Non-pigmented ciliary epithelial cell (primary cell): Measurements from ENCODE around the gene RPS19BP1.

ENCODE experiments used
- DNase-seq: peaks from one replicate; pipeline ENCODE4 v3.0.0-alpha.2; 2010; ENCODE audit warnings: low read depth

RPS19BP1 gene

DNA sequence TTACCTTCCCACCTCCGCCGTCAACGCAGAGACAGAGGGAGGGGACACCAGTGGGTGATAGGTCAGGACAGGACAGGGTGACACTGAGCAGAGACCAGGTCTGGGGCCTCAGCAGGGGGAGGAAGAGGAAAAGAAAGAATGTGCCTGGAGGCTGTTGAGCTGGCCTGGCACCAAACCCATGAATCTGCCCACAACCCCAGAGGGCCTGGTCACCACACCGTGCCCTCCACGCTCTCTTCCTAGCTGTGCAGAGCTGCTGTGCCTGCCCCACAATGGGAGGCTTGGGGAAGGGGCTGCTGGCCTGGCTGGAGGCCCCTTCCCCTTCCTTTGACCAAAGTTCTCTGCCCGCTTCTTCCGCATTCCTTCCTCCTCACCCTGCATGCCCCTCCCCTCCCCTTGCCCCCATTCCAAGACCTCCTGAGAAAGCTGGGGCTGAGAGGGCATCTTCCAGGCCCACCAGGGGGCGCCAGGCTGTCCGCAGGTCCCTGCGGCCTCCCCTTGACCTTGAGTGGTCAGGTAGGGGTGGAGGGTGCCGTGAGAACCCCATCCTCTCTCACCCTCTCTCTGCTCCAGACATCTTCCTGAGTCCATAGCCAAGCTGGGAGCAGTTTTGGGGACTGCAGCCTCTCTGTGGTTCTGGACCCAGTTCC lies 27.0 kb upstream of the RPS19BP1 start:
- no peak for DNase-seq

DNA sequence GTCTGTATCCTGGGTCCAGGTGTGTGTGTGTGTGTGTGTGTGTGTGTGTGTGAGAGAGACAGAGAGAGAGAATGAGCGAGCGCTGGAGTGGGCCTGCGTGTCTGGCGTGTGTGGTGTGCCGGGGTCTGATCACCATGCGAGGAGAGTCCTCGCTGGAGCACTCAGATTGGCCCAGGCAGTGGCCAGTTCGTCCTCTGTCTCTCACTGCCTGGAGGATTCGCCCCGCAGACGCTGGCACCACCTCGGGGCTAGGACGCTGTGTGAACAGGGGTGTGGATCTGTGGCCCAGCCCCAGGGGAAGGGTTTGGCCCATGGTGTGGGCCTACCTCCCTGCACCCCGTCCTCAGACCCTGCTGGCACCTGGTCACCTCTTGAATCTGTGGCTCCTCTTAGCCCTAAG lies 26.4 kb upstream of the RPS19BP1 start:
- no peak for DNase-seq

DNA sequence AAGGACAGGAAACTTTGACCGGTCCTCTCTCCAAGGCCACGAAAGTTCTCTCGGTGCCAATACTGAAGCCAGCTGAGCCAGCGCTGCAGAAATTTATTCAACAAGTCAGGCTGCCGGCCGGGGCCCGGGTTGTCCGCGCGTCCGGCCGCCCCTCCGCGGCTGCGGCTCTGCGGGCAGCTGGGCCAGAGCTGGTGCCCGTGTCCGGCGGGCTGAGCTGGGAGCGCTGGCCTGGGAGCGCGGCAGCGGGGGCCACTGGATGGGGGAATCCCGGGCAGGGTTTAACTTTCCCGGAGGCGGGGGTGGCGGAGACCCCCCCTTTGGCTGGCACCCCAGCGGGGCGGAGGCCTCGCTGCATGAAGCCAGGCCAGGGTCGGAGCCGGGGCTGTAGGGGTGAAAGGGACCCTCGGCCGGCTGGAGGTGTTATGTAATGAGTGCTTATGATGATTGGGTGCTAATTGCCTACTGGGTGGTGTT lies 25.7 kb upstream of the RPS19BP1 start:
- no peak for DNase-seq

DNA sequence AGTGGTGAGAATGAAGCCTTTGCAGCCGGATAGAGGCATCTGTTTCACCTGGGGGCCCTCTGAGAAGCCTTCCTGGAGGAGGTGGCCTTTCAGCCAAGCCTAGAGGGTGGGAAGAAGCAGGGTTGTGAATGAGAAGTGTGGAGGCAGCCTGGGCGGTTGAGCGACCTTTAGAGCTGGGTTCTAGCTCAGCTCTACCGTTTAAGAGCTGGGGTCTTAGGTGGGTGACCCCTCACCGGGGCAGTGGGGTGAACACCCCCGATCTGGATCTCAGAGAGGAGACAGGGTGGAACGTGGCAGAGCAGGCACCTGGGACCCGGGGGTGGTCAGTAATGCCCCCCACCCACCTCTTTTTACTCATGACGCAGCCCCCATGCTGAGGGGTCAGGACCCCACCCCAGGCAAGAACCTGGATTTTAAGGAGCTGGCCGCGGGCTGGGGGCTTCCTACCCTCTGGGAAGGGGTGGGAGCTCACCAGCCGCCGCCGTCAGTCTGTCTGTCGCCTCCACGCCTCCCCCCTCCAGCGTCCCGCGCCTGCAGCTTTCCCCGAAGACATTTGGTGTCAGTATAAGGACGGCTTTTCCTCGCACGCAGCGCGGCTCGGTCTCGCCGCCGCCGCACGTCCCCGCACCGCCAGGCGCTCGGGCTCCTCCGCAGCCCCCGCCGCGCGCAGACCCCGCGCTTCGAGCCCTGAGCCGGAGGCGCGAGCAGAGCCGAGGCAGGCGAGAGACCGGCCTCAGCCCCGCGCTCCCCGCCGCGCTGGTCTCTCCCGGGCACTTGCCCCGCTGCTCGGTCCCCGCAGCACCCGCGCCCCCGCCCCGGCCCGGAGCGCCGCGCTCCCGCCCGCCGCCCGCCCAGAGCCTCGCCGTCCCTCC lies 24.7 kb upstream of the RPS19BP1 start:
- no peak for DNase-seq

DNA sequence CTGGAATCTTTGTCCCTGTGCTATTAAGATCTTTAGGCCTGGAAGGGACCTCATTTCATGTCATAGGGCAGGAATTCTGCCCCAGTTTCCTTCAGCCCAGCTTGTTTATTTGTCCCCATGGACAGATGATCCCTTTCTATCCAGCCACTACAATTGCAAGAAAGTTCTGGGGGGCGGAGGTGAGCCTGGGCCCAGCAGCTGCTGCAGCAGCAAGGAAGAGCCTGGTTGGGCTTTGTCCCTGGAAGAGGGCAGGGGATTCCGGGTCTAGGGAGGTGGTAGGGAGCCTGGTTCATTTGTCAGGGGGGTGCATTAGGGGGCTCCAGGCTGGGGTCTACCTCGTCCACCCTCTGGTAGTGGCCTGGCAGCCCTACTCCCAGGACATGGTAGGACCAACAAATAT lies 21.6 kb upstream of the RPS19BP1 start:
- no peak for DNase-seq

DNA sequence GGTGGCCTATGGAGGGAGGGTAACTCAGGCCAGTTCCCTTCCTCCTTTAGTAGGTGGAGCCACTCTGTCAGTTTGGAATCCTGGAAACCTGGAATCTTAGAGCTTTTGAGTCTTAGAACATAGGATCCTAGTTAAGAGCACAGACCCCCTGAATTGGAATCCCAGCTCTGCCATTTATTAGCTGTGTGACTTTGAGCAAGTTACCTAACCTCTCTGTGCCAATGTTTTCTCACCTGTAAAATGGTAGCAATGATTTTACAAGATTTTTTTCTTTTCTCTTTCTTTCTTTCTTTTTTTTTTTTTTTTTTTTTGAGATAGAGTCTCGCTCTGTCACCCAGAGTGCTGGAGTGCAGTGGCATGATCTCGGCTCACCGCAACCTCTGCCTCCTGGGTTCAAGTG lies 20.9 kb upstream of the RPS19BP1 start:
- DNase-seq: no peak

DNA sequence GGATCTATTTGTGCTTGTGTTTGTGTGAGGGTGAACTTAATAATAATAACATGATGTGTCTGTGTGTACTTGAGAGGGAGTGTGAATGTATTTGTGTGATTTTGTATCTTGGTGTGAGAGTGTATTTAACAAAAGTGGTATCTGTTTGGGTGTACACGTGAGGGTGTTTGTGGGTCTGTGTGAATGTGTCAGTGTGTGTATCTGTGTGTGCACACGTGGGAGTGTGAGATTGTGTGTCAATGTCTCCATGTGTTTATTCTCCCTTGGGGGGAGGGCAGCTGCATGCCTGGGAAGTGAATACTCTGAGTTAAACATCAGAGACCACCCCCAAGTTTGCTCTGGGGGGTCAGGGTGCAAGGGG lies 15.0 kb upstream of the RPS19BP1 start:
- no peak for DNase-seq

DNA sequence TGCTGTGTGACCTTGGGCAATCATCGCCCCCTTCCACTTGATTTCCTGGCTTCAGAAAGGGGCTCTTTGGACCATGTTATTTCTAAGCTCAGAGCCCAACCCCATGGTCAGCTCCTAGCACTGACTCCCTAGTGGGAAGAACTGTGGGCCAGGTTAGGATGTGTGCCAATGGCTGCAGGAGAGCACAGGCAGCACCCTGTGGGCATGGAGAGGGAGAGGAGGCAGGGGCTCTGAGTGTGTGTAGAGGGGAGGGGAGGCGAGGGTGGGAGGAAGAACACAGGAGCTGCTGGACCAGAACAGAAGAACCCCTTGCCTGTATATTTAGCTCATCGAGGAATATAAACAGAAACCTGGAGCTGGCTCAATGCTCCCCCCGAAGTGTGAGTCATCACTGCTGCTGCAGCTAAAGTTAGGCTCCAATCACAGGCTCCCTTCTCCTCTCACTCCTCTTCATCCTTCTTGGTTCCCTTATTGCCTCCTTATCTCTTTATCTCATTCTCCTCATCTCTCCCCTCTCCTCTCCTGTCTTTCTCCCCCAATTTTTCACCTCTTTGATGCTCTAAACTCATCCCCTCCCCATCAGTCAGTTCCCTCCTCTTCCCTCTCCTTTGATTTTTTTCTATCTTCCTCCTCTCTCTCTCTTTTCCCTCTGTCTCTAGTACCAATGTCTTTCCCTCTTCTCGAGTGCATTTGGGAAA lies 14.5 kb upstream of the RPS19BP1 start:
- no peak for DNase-seq

DNA sequence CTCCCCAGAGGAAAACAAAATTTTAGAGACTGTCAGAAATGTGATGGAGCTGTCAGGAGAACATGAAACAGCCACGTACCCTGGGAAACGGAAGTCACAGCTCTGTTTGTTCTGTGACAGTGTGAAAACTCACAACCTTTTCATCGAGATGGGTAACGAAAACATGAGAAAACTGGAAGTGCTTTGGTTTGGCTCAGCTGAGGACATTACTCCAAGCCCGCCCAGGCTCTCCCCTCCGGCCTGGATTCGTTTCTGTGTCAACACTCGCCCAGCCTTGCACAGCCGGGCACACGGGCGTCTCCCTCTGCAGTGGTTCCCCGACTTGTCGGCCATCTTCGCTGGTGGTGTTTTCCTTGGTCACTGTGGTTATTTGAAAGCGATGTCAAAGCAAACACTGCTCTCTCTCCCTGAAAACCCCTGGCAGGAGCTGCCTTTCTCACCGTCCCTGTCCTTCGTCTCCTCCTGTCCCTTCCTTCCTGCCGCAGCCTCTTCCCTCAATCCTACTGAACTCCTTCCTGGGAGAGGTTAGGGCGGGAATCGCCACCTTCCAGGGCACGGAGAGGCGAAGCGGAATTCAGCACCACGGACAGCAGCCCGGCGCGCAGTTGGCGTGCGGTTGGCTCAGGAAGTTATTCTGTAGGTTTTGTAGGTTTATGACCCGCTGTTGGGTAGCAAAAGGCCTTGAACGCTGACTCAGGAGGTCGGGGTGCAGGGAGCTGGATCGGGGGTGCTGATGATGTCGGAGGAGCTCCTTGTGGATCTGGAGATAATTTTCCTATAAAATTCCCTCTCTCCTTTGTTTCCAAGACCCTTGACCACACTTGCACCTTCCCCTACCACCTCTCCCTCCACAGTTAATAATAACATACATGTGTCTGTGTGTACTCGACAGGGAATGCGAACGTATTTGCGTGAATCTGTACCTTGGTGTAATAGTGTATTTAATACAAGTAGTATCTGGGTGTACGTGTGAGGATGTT lies 13.1 kb upstream of the RPS19BP1 start:
- no peak for DNase-seq

DNA sequence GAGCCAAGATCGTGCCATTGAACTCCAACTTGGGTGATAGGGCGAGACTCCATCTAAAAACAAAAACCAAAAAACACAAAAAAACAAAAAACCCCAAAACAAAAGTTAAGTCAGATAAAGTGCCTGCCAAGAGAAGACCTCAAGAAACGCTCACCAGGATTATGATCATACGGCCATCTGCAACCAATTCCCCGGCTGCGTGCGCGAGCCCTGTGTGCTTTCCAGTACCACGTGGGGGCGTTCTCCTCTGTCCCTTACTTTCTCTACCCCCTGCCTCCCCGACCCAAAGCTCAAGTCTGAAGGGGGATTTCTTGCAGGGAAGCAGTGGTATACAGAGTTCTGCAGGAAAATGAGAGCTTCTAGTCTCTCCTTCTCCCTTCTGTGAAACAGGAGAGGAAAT lies 10.5 kb upstream of the RPS19BP1 start:
- no peak for DNase-seq

DNA sequence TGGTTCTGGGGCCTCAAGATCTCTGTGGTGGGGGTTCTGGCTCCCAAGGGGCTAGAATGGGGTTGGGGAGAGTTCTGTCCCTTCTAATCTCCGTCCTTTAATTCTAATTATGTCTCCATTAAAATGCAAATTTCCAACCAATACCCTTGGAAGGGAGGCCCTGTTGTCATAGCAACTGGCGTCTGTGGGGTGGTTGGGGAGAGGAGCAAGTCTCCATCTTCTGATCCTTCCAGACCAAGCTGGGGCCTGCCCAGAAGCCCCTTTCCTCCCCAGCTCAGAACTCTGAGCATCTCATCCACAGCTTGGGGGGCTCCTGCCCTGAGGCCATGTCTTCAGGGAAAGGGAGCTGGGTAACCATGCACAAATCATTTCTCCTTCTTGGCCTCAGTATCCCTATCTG lies 5.4 kb upstream of the RPS19BP1 start:
- no peak for DNase-seq

DNA sequence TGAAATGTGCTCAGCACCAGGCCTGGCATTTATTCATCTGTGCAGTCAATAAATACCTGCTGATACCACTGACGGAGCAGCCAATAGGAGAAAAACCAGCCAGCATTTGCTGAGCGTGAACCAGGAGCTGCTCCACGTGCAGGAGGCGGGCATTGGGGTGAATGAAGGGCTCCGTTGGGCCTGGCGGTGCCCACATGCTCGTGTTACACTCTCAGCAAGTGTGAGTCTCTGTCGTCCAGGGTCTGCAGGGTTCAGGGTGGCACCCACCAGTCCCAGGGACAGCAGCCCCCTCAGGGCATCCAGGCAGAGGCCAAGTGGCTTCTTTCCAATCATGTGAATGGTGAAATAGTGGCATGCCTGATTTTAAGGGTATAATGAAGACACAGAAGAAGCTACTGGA lies 4.2 kb upstream of the RPS19BP1 start:
- no peak for DNase-seq

DNA sequence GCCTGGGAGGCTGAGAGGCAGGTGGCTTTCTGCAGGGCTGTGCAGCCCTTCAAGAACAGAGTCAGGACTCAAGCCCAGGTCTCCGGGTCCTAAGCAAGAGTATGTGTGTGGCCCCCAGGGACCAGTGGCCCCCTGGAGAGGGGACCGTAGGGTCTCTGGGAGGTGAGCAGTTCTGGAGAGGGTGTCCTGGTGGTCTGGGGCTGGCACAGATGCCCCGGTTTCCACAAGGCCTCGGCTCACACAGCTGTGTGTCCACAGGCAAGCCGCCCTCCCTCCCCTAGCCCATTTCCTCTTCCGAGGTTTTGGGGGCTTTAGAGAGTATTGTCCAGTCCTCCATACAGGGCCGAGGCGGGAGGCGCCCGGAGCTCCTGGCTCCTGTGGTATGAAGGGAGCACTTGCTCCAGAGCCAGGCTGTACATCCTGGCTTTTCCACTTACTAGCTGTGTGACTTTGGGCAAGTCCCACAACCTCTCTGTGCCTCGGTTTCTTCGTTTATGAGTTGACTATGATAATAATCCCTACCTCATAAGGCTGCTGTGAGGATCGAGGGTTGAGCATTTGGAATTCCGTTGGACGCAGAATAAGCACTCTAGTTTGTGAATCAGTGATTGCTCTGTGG lies 3.4 kb upstream of the RPS19BP1 start:
- DNase-seq: no peak

DNA sequence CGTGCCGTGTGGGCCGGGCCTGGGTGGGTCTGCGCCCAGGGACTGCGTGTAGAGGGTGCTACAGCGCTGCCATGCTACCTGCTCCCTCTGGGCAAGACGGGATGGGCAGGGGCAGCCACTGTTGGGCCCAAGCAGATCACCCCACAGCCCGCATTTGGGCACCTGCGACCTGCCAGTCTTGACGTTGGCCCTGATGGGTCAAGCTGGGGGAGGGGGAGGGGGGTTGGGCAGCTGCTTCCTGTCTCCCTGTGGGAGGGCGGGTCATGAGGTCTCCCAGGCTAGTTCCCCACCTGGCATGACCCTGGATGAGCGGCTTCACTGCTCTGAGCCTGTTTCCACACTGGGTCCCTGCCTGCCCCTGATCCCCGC lies 2.8 kb upstream of the RPS19BP1 start:
- no peak for DNase-seq

DNA sequence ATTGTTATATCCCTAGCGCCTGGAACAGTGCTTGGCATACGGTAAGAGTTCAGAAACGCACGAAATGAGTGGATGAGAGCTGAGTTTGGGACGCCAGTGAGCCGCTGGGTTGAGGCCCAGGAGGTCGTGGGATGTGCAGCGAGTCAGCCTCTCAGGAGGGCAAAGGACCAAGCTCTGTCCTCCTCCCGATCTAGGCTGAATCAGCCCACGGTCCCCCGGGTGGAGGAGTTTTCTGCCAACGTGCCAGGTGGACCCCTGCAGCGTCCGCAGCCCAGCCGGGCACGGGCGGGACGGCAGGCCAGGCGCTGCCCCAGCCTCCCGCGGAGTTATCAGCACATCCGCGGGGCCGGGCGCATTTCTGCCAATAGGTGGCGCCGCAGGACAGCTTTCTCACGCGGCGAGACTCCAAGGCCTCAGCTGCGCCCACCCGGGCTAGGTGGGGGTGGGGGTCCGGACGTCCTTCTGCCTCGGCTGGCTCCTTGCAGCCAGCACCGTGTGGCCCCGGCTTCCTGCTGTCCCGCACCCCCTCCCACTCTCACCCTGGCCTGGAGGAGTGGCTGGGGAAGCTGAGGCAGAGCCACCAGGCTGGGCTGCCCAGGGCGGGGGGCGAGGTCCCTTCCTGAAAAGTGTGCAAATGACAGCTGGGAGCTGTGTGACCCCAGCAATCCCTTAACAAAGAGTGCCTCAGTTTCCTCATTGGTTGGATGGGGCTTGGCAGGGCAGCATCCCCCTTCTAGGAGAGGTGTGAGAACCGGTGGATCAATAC lies 2.2 kb upstream of the RPS19BP1 start:
- no peak for DNase-seq

DNA sequence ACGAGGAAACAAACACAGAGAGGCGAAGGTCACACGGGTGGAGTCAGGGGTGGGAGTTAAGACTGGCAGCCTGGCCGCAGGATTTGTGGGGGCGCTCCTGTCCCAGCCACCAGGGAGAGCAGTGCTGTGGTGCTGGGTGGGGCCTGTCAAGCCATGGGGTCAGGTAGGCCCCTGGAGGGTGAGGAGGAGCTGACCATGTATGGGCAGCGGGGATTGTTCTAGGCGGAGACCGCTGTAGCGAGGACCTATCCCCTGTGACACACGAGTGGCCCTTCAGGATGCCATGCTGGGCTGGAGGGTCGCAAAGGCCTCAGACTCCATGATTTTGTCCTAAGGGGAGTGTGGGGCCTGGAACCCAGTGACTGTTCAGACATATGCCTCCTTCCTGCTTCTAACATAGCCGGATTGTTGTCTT lies 1.6 kb upstream of the RPS19BP1 start:
- no peak for DNase-seq

DNA sequence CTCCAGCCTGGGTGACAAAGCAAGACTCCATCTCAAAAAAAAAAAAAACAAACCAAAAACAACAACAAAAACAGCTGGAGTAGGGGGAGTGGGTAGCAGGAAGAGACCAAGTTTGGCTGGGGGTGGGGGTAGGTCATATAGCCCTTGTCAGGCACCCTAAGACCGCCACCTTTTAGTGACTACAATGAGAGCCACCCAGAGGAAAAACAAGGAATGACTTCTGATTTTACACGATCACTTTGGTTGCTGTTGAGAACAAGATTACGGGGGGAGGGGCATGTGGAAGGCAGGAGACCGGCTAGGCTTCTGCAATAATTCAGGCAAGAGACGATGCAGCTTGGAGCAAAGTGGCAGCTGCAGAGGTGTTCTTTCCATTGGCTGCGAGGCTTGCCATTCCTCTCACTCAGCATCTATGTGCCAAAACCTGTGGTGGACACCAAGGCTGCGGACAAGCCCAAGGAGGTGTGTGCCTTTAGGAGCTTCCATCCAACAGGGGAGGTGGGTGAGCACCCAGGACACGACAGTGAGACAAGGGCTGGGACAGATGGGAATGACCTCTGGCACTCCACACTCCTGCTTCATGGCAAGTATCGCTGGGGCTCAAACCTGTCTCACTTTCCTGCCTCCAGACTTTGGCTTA lies 1.7 kb downstream of the RPS19BP1 start:
- no peak for DNase-seq

DNA sequence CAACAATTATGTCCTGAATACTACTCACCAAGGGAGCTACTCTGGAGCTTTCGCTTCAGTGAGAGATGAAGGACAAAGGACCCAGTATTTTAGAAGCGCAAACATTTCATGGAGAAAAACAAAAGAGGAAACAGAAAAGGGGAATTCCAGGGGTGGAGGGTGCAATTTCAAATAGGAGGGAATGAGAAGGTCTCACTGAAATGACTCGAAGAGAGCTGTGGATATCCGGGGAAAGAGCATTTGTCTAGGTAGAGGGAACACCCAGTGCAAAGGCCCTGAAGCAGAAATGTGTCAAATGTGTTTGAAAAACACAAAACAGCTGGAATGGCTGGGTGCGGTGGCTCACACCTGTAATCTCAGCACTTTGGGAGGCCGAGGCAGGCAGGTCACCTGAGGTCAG lies 2.4 kb downstream of the RPS19BP1 start:
- no peak for DNase-seq

DNA sequence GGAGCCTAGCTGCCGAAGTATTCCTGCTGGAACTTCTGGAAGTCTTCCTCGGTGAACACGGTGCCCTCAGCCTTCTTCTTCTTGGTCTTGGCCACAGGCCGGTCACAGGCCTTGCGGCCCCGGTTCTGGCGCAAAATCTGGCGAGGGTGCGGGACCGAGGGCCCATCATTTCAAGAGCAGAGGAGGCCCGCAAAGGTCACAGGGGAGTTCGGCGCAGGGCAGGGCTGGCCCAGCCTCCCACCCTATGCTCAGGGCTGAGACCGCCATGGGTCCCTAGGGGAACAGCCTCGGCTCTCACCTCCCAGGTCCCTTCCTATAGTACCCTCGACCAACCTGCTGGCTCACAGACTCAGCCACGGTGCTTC lies 3.1 kb downstream of the RPS19BP1 start:
- no peak for DNase-seq
